B cell (primary cell): Measurements from ENCODE around the gene GSTP1.

ENCODE experiments used
- CTCF ChIP-seq: fragments of 200-600 bp; IDR thresholded peaks from one replicate; pipeline ENCODE4 v1.8.0; 2022; ENCODE audit warnings: antibody characterized with exemption, mild to moderate bottlenecking
- EZH2 ChIP-seq: IDR thresholded peaks from 2 replicates; pipeline ENCODE4 v1.6.1; 2012; ENCODE audit warnings: borderline replicate concordance, low read depth, mild to moderate bottlenecking, moderate library complexity, low read length; ENCODE audit not compliant: insufficient read depth, poor library complexity, severe bottlenecking

- TF ChIP-seq CTCF, result peak; percentile 80
- no peak for TF ChIP-seq EZH2
Measured at GRCh38 chr11:67572747-67573419, 10.7 kb upstream of the GSTP1 start.
